MM.1S (cell line): ENCODE measurements around the gene MCIDAS.

Experiments
- CTCF ChIP-seq: fragments of 300-600 bp; sonication (generic); IDR thresholded peaks from 2 replicates; pipeline ENCODE4 v1.5.1; 2016; ENCODE audit warnings: antibody characterized with exemption, low read length, mixed read lengths
- EZH2 ChIP-seq: fragments of 300-600 bp; sonication (generic); optimal IDR thresholded peaks from 2 replicates; pipeline ENCODE3; 2017; ENCODE audit warnings: low read depth, mild to moderate bottlenecking, antibody characterized with exemption, low read length, mixed read lengths

- TF ChIP-seq CTCF, result no peak
- TF ChIP-seq EZH2, result no peak
Observed at GRCh38 chr5:55211184-55211874, 15.8 kb downstream of the MCIDAS start.
